Colon (tissue), 2 donors: ENCODE results near the gene RNLS.

ENCODE experiments used
- FAIRE-seq: peaks from 2 replicates; lab custom pipeline; 2012; peaks lifted over from hg19 to GRCh38; lab: Jason Lieb, UNC
- donor health status: control.
- donor health status: control.

The RNLS gene

DNA sequence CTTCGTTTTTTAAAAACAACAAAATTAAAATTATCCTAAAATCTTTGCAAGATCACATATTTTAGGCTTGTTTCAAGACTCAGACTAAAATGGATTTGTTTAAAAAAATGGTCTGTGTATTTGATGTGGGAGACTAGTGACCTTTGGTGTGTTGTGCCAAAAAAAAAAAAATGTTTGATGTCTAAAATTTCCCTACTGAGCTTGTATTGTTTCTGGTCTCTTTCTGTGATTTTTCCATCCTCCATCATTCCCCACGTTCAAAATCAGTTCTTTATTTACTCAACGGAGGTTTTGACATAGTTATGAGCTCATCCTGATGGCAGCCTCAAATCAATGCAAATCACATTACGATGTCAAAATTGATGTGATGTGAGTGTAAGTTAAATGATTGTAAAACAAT lies 326.2 kb downstream of the RNLS start:
- FAIRE-seq, result no peak

DNA sequence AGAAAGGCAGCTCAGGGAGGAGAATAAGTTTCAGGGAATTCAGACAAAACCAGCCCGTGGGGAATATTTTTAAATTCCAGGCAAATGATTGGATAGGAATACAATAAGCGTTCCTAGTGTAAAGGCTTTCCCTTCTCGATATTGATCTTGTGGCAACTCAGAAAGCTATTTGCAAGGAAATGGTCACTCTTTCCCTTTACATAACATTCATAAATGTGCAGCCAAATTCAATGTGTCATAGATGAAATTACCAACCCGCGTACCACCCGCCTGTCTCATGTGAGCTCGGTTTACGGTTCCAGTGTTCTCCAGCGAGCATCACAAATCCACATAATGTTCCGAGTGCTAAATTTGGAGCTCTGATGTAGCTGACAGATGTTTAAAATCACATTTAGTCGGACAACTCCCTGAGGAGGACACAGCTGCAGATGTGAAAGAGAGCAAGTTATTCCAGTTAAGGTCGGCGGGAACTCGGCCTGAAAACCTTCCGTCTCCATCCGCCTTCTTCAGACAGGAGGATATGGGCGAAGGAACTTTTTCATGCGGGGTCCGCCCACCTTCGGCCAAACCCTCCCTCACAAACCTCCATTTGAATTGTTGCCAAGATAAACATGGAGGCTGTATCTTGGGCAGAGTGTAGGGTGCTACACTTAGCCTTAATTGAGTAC lies 327.0 kb downstream of the RNLS start:
- FAIRE-seq, result no peak

DNA sequence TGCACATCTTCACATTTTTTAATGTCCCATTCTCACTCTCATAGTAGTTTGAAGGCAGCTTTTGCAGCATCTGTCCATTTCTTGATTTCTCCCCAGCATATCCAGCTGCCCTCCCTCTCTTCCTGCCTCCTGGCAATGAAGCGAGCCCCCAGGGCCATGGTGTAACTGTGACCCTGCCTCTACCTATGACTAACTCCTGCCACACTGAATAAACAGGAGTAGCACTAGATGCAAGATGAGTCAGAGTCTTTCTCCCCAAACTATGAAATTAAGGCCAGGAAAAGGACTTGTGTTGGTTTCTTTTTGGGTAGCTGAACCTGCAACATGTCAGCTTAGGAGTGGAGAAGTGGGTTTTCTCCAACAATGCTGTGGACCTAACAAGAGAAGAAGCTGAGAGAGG lies 329.0 kb downstream of the RNLS start:
- FAIRE-seq, result no peak

DNA sequence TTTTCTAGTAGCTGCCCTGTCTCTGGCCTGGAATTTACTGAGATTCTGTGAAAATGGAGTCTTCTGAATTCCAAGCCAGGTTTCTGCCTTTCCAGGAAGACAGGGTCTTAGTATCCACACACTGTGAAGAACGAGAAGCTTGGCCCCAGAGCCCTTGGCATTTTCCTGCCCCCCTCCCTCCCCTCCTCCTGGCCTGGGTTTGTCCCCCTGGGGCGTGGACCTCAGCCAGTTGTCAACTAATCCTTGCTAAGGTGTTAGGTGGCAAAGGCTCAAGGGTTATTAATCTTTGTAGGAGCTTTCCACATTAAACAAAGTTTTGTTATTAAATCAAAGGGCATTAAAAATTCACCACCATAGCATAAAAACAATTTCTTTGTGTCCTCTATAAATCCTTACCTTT lies 329.5 kb downstream of the RNLS start:
- no peak for FAIRE-seq

DNA sequence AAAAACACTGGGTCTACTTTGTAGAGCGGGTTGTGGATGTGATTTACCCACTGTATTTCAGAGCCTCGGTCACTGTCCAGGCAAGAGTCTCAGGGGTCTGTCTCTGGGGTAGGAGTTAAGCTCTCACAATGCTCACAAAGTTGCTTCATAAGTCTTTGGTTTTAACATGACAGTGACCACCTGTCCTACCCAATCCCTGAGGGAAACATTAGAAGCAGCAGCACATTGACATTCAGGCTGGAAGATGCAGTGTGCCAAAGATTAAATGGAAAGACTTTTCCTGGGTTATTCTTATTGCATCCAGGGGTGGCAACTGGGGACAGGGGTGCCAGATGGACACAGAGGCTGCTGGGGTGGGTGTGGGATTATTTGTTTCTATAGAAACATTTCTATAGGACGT lies 330.0 kb downstream of the RNLS start:
- FAIRE-seq, result no peak

DNA sequence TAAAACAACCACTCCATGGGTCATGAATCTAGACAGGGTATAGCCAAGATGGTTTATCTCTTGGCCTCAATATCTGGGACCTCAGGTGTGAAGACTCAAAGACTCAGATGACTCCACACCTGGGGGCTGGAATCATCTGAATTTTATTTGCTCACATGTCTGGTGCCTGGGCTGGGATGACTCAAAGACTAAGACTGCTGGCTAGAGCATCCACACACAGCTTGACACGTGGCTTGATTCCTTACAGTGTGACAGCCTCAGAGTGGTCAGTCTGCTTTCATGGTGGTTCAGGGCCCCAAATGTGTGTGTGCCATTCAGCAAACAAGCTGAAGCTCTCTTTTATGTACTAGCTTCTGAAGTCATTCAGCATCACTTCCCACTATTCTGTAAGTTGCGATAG lies 333.7 kb downstream of the RNLS start:
- no peak for FAIRE-seq

DNA sequence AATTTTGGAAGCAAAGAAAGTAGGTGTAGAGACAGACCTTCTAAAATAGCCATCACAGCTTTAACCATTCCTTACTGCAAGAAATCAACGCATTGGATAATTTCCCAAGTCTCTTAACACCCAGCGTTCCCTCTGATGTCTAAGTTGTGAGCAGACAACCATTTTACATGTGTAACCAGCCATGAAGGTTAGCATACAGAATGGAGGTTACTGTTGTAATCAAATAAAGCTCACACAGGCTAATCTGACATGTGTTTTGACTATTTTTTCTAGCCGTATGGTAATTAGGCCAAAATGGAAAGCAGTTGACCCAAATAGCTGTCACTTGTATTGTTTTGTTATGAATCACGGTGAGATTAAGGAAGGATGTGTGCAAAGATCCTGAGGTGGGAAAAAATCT lies 336.4 kb downstream of the RNLS start:
- FAIRE-seq, result no peak

DNA sequence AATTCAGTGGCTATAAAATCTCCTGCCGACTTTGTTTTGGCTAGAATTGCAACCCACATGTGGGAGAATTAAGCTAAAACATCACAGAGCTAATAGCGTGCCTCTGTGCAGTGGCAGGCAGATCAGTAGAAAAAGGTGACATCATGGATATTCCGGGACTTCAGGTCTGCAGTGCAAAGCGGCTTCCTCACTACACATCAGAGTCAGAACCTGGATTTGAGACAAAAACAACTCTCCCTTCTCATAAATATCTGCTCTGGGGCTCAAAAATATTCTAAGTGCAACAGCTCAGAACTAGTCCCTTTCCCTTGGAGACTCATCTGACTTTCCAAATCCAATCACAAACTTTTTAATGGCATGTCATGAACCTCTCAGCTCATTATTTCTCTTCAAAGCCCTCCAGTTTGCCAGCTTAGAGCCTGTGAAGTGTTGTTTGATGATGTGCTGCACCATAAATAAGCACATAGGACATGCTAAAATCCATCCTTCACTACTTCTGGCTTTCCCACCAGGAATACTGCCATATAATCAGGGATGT lies 337.1 kb downstream of the RNLS start:
- no peak for FAIRE-seq

DNA sequence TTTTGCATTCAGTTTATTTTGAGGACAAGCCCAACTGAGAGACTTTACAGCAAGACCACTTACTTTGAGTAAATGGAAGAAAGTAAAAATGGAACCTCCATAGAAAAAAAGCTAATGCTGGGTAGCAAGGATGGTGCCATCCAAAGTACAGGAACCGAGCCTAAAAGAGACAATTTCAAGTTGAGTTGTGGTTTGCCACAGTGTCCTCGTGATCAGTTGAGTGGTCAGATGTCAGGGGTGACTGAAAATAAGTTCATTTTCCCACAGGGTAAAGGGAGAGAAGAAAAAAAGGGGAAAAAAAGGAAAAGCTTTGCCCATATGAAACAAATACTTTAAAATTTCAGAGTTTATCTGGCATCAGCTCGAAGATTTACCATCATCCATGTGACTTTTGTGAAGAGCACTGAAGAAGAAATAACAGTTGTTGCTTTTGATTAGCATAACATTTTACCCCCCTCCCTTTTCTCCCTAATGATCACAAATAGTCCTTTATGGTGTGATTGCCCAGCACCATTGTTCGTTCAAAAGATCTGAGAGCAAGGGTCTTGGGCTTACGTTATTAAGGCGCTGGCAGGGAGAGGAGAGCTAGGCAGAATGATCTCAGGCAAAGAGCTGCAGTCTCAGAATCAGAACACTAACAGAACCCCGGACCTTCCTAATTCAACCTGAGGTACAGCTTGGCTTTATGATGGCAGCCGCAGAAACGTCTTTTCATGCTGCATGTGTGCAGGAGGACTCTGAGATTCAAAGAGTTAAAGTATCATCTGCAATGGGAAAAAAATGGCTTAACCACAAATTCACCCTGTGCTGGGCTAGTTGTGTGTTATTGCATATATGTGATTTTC lies 338.1 kb downstream of the RNLS start:
- FAIRE-seq, result no peak

DNA sequence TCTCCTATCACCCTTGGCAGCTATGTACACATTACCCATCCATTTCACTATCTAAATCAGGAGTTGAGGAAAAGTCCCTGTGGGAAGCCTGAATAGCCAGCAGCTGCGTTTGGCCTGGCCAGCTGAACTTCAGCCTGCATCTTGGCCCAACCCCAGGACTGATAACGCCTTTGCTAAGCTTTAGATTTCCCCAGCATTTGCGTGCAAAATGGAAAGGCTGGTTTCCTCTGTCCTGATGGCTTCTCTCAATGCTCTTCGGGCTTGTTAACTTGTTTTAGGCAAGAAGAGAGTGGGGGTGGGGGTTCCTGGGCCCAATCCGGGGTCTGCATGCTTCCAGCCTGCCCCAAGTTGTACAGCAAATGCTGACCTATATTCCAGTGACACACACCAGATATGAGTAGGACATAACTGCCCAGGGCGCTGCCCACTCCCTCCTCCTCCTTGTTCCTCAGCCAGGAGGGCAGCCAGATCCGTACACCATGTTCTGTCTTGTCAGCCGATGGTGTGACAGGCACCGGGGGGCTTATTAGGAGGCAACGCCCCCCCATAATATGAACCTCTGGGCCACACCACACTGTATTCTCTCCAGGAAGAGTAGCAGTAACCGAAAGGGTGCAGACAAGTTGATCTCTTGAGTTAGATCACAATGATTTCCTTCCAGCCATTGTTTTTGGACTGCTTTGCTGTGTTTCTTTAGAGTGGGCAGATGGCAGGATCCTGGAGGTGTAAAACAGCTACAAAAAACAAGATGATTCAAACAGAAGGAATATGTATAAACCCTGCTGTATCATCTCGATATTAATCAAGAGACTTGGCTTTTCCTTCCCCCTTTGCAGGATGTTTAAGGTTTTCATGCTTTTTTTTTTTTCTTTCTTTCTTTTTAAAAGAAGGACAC lies 339.0 kb downstream of the RNLS start:
- no peak for FAIRE-seq

DNA sequence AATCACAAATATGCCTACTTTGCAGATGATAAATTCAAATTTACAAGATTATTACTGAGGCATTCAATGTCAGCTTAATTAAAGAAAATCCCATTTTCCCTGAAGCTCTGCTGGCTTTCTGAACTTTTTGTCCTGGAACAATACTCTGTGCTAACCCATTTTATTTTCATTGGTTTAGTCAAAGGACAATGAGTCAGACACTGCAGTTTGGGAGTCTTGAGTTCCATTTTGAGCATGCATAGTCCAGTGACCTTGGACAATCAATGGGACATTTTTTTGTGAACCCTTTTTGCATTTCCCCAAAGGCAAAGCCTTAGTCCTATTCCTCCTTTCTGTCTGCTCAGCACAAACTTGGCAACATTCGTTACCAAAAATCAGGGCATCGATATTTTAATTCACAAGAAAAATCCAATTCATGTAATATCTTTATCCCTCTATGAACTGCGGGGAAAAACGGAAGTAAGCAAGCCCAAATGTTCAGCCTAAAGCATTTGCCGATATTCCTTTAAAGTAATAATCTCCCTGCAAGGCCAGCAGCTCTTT lies 339.8 kb downstream of the RNLS start:
- FAIRE-seq, result no peak

DNA sequence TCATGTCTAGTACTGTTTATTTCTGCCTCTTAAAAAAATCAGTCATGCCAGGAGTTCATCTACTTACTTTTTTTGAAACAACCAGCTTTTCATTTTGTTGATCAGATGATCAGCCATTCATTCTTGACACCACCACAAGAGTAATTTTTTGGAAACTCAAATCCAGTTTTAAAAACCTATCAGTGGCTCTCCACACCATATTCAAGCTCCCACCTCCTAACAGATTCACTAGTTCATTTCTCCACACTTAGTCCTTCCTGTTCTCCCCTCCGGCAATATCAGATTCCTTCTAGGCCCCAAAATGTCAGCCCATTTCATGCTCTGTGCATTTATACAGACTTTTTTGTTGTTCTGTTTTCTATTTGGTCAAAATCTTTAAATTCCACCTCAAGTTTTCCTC lies 341.6 kb downstream of the RNLS start:
- no peak for FAIRE-seq

DNA sequence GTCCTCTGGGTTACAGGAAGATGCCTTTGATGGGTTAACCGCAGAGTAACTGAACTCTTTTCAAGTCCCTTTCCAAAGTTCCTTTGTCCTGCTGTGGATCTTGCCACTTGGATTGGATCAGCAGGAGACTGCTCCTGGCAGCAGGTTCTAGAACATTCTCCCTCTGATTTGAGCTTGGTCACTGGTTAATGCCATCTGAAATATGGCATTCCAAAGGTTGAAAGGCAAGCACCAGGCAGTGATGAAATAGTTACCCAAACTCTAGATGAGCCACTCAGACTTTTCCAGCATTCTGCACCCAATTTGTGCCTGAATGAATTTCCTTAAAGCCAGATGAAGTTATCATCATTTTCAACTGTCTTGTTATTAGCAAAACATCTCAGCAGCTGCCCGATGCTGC lies 343.9 kb downstream of the RNLS start:
- FAIRE-seq, result no peak

DNA sequence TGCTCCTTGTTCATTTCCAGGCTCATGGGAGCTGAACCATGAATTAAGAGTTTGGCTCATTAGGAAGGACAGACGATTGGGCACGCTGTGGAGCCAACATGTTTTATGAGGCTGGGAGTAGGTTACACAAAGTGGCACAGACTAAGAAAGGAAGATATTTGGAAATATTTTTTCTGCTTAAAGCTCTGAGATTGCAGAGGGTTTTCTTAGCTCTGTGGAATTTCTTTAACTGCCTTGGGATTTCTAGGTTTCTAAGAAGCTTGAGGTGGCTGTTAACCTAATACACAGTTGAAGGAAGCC lies 344.6 kb downstream of the RNLS start:
- no peak for FAIRE-seq

DNA sequence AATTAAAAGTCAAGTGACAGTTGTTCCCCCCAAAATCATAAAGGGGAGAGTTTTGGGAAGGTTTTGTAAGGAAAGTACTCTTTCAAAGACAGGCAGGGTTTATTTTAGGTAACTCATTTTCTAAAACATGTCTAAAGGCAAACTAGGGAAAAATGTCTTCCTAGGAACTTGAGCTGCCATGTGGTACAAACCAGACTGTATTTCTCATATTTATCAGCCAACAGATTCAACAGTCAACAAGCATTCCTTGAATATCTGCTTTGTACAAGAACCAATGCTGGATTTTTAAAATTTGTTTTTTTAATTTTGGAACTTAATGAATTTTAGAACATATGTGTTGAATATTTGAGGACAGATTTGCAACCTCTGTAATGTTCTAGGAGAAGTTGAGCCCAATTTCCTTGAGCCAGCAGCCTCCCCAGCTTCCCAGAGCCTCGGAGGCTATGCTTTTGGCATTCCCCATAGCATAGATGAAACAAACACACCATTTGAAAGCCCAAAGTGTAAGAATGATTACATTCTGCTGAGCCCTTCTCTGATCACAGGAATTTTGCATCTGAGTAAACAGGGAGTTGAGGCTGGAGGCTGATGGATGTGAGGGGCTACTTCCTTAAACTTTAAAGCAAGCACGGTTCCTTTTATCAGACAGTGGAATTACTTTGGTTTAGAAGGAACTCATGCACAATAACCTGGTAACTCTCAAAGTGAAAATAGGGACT lies 345.1 kb downstream of the RNLS start:
- no peak for FAIRE-seq

DNA sequence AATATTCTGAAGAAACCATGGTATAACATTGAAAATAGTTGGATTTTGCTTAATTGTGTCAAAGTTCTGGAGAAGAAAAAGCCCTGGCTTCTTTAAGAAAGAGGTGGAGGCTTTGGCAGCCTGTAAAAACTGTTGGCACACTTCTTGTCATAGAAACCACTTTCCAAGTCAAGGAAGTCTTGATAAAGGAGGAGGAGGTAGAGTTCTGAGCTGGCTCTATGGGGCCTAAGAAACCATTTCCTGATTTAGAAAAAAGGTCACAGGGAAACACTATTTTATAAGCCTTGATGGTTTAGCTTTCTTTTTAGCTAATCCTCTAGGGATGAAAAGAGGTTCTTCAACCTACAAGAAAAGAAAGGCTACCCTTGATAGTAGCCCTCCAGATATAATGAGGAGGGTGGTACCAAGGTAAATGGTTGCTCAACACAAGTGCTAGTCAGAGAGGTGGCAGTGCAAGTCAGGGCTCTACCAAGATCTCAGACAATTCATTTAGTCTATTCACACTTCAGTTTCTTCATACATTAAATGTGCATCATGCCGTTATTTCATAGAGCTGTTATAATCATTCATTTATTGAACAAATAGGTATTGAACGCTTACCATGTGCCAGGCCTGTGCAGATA lies 346.9 kb downstream of the RNLS start:
- no peak for FAIRE-seq

DNA sequence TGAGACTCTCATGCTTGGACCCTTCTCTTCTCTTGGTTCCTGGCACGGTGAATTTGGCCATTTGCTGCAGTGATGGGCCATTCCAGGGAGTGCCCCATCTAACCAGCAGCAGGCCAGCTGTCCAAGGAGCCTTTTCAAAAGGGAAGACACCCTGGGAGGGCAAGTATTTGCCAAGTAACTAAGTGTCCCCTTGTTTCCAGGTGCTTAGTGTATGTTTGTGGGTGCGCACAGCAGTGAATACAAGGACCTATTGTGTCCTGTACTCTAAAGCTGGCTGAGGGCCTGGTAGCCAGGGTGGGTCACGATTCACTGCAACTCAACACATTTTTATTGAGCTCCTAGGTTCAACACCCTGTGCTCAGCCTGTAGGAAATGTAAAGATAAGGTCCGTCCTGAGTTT lies 348.8 kb downstream of the RNLS start:
- FAIRE-seq, result no peak

DNA sequence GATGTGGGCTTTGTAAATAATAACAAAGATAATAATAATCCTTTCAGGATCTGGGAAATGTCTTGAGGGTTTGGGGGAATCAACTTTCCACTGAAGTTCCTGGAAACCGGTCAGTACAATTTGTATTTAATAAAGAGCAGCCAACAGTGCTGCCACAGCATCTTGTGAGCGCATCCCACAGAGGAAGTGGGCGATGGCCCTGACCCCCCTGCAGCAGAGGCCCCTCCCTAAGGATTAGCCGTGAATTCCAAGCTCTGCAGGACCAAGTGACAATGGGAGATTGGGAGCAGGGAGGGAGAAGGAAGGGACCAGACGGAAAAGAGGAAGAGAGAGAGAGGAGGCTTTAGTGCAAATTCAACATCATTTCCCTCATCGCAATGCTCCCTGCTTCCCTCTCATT lies 349.2 kb downstream of the RNLS start:
- FAIRE-seq, result no peak

DNA sequence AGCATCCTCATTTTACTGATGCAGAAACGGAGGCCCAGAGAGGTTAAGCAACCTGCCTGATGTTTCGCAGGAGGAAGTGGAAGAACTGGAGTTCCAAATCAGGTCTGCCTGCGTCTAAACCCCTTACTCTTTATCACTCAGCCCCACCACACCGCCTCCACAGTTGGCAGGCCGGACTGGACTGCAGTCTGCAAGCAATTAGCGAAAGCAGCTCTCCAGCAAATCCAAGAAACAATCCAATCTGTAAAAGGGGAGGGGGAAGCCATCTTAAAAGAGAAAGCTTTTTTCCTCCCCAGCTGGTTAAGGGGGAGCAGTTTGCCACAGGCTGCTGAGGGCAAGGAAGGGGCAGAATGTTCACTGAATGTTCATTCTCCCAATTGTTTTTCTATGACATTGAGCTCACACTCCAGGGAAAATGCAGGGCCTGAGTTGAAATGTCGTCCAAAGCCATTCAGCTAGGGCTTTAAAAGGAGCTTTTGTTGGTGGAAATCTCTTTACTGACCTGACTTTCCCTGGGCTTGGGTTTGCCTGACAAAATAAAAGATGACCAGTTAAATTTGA lies 350.1 kb downstream of the RNLS start:
- FAIRE-seq, result no peak

DNA sequence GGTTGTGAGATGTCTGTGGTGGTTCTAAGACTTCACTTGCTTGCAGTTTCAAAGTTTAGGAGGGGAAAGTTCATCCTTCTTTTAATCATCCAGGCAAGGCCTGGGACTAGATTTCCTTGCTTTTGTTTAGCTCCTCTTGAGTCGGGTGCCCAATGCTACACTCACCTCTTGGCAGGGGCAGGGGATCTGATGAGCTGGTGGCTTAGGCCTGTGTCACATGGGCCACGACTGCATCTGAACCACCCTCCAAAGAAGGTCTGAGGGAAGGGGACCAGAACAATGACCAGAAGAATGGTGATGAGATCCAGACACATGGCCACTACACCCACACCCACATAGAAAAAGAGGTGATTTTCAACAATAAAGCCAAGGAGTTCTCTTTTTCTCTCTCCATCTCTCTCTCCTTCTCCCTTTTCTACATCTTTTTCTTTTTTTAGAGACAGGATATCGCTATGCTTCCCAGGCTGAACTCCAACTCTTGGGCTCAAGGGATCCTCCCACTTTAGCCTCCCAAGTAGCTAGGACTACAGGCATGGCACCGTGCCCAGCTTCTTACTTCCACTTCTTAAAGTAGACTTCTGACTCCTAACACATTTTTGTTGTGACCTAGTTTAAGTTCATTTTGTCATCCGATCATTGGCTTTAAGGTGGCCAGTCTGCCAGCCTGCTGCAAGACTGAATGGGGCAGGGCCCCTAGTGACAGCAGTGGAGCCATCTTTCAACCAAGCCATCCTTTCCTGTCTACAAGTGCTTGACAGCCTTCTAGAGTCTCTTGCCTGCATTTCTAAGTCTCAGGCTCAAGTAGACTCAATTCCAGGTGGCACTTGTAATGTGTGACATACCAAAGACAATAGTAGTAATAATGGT lies 350.9 kb downstream of the RNLS start:
- FAIRE-seq, result no peak
